ENCODE measurements around the gene GSC2. TPM values are rescaled to one million over a fixed set of nuclear protein-coding genes. Genes with fewer than 3 reads are reported as not detected.

The GSC2 gene
- total and polyA plus RNA-seq, 2 of the 8 experiments (the other 6 are each of a cell fraction or from before 2014, with no cell fraction given): 0.17 to 0.48 TPM

DNA sequence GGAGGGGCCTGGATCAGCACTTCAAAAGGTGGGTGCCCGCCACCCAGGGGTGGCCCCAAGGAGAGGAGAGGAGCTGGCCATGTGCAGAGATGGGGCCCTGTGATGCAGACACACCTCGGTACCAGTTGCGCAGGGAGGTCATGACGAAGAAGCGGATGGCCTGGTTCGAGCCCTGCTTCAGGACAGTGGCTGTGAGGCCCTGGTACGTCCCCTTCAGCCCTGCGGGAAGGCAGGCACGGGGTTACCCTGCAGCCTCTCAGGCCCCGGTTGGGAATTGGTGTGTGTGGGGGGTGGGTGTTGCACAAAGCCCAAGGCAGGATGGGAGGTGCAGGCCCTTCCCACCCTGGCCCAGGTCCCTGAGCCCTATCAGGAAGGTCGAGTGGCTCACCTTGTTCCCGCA lies 26.6 kb upstream of the GSC2 start (continued):
- TF ChIP-seq, protein P1, sequence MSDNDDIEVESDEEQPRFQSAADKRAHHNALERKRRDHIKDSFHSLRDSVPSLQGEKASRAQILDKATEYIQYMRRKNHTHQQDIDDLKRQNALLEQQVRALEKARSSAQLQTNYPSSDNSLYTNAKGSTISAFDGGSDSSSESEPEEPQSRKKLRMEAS (IDR thresholded peaks at IDR 0.05): no peak
- TF ChIP-seq CTBP2 (IDR thresholded peaks at IDR 0.05; ENCODE audit: borderline replicate concordance, insufficient read depth, insufficient read length, low read length): no peak
- TF ChIP-seq EZH2 (IDR thresholded peaks at IDR 0.05; ENCODE audit: low read depth, low read length, severe bottlenecking): no peak
- TF ChIP-seq SP4 (IDR thresholded peaks at IDR 0.05; ENCODE audit: low read length): no peak
- TF ChIP-seq RFX5 (IDR thresholded peaks at IDR 0.05; ENCODE audit: borderline replicate concordance, low read depth, low read length): no peak

Data from H1 (cell line).